ENCODE measurements around the gene BMPR1A. TPM values are rescaled to one million over a fixed set of nuclear protein-coding genes. Genes with fewer than 3 reads are reported as not detected.
"Not testable (repeated sequence)": the region's sequence is repeated elsewhere in the genome, so short reads cannot be mapped to it uniquely, and the experiment has no call there.

The BMPR1A gene
- total and polyA plus RNA-seq, 2 donors from 2014 or later: 7.9 to 37.4 TPM

DNA sequence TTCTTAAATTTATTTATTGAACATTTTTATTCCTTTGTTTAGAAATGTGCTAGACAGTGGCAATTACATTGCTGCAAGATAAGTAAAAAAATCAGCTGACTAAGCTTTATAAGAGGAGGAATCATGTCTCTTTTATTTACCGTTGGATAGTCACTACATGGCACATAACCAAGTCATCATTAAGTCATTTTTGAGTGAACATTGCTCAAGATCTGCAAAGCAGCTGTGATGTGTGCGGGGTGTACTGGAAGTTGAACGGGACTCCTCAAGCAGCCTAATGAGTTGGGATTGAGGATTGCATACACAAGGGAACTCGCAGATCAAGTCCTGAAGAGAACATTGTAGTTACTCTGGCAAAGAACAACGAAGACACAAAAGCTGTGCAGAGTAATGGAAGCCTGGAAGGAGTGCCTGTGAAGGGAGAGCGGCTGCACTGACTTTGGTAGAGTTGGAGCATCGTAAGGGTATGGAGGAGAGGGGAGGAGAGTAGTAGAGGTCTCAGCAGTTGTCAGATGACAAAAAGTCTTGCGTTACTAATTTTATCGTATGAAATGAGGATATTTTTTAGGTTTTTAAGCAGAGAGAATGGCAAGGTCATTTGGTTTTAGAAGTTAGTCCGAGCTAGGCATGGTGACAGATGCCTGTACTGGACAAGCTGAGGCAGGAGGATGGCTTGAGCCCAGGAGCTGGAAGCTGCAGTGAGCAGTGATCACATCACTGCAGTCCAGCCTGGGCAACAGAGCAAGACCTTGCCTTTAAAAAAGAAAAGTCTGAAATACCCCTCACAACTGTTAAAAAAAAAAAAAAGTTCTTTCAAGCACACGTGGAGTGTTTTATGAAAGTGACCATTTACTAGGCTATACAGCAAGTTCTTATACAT, 95.1 kb downstream of the BMPR1A start:
- no peak overlapping the region for H3K27ac ChIP-seq (ENCODE audit: low read depth in 2 of 2, low read length in 2 of 2)
- no peak for FAIRE-seq
- H3K27me3 ChIP-seq (ENCODE audit: control insufficient read depth, insufficient read depth, low read length): no peaks in the 10 kb centered on the region
- no peak for DNase-seq
- no peaks in the 10 kb centered on the region for H3K9me3 ChIP-seq (ENCODE audit: control insufficient read depth in 2 of 3, insufficient read depth in 1 of 3, low read length in 3 of 3)
- intact Hi-C loops (cut with DNase I): no loop called here
- H3K36me3 ChIP-seq (ENCODE audit: control insufficient read depth in 2 of 3, insufficient read depth in 3 of 3, low read length in 3 of 3): peaks cover 0 to 2% (median 0%) of the 10 kb centered on the region in 3 donors
- no peak overlapping the region for H3K4me3 ChIP-seq (ENCODE audit: low read length in 3 of 3)
- H3K4me1 ChIP-seq (ENCODE audit: control insufficient read depth in 2 of 3, insufficient read depth in 2 of 3, low read depth in 1 of 3, low read length in 3 of 3): no peaks in the 10 kb centered on the region
- no peak overlapping the region for H3K9ac ChIP-seq (ENCODE audit: low read length in 3 of 3)
- TF ChIP-seq, protein P1, sequence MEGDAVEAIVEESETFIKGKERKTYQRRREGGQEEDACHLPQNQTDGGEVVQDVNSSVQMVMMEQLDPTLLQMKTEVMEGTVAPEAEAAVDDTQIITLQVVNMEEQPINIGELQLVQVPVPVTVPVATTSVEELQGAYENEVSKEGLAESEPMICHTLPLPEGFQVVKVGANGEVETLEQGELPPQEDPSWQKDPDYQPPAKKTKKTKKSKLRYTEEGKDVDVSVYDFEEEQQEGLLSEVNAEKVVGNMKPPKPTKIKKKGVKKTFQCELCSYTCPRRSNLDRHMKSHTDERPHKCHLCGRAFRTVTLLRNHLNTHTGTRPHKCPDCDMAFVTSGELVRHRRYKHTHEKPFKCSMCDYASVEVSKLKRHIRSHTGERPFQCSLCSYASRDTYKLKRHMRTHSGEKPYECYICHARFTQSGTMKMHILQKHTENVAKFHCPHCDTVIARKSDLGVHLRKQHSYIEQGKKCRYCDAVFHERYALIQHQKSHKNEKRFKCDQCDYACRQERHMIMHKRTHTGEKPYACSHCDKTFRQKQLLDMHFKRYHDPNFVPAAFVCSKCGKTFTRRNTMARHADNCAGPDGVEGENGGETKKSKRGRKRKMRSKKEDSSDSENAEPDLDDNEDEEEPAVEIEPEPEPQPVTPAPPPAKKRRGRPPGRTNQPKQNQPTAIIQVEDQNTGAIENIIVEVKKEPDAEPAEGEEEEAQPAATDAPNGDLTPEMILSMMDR (IDR thresholded peaks at IDR 0.05; ENCODE audit: borderline replicate concordance, extremely low read depth, insufficient read depth): no peak

DNA sequence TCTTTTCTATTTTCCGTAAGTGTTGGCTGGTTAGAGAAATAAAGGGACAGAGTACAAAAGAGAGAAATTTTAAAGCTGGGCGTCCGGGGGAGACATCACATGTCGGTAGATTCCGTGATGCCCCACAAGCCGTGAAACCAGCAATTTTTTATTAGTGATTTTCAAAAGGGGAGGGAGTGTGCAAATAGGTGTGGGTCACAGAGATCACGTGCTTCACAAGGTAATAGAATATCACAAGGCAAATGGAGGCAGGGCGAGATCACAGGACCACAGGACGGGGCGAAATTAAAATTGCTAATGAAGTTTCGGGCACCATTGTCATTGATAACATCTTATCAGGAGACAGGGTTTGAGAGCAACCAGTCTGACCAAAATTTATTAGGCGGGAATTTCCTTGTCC, 97.2 kb downstream of the BMPR1A start:
- DNase-seq: not testable (repeated sequence)

DNA sequence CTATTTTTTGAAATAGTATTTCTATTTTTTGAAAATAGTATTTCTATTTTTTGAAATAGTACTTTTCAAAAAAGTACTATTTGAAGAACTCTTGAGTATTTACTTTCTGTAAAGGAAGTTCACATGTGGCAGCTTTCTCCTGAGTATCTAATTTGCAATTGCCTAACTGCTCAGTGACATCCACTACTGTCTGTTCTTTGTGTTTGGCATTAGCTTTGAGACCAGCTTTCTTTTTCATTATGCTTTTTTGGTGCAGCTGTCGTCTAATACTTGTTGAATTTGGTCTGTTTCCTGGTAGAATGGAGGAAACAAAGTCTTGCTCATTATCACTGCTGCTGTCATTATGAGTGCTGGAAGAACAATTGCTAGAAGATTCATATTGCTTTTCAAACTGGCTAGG, 99.1 kb downstream of the BMPR1A start:
- Histone ChIP-seq H3K4me3 (ENCODE audit: low read length in 3 of 3) (no peak overlapping the region), H3K27ac (ENCODE audit: low read depth in 2 of 2, low read length in 2 of 2) (no peak overlapping the region), H3K4me1 (ENCODE audit: control insufficient read depth in 2 of 3, insufficient read depth in 2 of 3, low read depth in 1 of 3, low read length in 3 of 3) (no peaks in the 10 kb centered on the region), H3K27me3 (ENCODE audit: control insufficient read depth, insufficient read depth, low read length) (no peaks in the 10 kb centered on the region), H3K36me3 (ENCODE audit: control insufficient read depth in 2 of 3, insufficient read depth in 3 of 3, low read length in 3 of 3) (peaks cover 0 to 2% (median 0%) of the 10 kb centered on the region in 3 donors), H3K9ac (ENCODE audit: low read length in 3 of 3) (no peak overlapping the region), H3K9me3 (ENCODE audit: control insufficient read depth in 2 of 3, insufficient read depth in 1 of 3, low read length in 3 of 3) (no peaks in the 10 kb centered on the region)
- DNase-seq (no peak), FAIRE-seq (no peak)
- intact Hi-C loops (cut with DNase I): no loop called here
- TF ChIP-seq, protein P1 (IDR thresholded peaks at IDR 0.05; ENCODE audit: borderline replicate concordance, extremely low read depth, insufficient read depth): no peak

More for the DNA sequence above, 97.2 kb downstream of the BMPR1A start:
- intact Hi-C loops (cut with DNase I); H3K4me1 ChIP-seq (ENCODE audit: control insufficient read depth in 2 of 3, insufficient read depth in 2 of 3, low read depth in 1 of 3, low read length in 3 of 3); FAIRE-seq; H3K4me3 ChIP-seq (ENCODE audit: low read length in 3 of 3); H3K27me3 ChIP-seq (ENCODE audit: control insufficient read depth, insufficient read depth, low read length); H3K36me3 ChIP-seq (ENCODE audit: control insufficient read depth in 2 of 3, insufficient read depth in 3 of 3, low read length in 3 of 3); H3K9ac ChIP-seq (ENCODE audit: low read length in 3 of 3); H3K27ac ChIP-seq (ENCODE audit: low read depth in 2 of 2, low read length in 2 of 2); H3K9me3 ChIP-seq (ENCODE audit: control insufficient read depth in 2 of 3, insufficient read depth in 1 of 3, low read length in 3 of 3): not testable (repeated sequence)

DNA sequence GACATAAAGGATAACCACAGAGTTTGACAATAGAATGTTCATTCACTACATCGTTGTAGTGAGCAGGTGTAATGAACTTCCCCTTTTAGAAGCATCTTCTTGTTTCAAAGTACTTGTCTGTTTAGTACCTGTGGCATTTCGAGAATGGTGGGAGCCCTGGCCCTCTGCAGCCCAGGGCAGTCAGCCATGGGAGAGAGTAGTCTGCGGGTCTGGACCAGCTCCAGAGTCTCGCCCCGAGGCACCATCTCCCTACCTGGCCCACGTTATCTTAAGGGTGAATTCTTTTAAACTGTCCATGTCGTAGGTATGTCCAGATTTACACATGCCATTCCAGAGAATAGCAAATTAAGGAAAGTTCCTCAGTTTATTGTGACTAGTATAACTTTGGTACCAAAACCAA, 99.7 kb downstream of the BMPR1A start:
- Histone ChIP-seq H3K9ac (ENCODE audit: low read length in 3 of 3) (no peak overlapping the region), H3K27ac (ENCODE audit: low read depth in 2 of 2, low read length in 2 of 2) (no peak overlapping the region), H3K9me3 (ENCODE audit: control insufficient read depth in 2 of 3, insufficient read depth in 1 of 3, low read length in 3 of 3) (no peaks in the 10 kb centered on the region), H3K4me1 (ENCODE audit: control insufficient read depth in 2 of 3, insufficient read depth in 2 of 3, low read depth in 1 of 3, low read length in 3 of 3) (no peaks in the 10 kb centered on the region), H3K36me3 (ENCODE audit: control insufficient read depth in 2 of 3, insufficient read depth in 3 of 3, low read length in 3 of 3) (peaks cover 0 to 2% (median 0%) of the 10 kb centered on the region in 3 donors), H3K27me3 (ENCODE audit: control insufficient read depth, insufficient read depth, low read length) (no peaks in the 10 kb centered on the region), H3K4me3 (ENCODE audit: low read length in 3 of 3) (no peak overlapping the region)
- intact Hi-C loops (cut with DNase I): no loop called here
- TF ChIP-seq, protein P1 (IDR thresholded peaks at IDR 0.05; ENCODE audit: borderline replicate concordance, extremely low read depth, insufficient read depth): no peak
- DNase-seq: no peak
- FAIRE-seq: no peak
